HG02678 (cell line): ENCODE measurements around the gene MAP1LC3A.

Source experiments
- ATAC-seq: cut with Tn5 transposase; IDR thresholded peaks from one replicate; pipeline ENCODE4 v1.9.1; 2021; ENCODE audit warnings: mild to moderate bottlenecking, moderate library complexity; ENCODE audit not compliant: unreplicated experiment

Gene MAP1LC3A

DNA sequence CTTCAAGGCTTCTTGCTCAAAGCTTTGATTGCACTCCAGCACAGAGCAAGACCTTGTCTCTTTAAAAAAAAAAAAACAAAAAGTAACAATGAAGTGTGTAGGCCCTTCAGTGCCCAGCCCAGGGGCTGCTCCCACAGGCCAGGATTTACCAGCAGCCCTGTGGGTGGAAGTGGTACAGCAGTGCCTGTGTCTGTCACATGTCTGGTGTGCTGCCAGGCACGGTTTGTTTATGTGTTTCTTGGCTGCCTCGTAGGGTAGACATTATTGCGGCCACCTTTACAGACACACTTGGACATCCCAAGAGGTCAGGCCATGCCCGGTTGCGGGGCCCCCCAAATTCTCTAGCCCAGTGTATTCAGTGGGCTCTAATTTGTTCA, 29.6 kb upstream of the MAP1LC3A start:
- ATAC-seq: no peak

DNA sequence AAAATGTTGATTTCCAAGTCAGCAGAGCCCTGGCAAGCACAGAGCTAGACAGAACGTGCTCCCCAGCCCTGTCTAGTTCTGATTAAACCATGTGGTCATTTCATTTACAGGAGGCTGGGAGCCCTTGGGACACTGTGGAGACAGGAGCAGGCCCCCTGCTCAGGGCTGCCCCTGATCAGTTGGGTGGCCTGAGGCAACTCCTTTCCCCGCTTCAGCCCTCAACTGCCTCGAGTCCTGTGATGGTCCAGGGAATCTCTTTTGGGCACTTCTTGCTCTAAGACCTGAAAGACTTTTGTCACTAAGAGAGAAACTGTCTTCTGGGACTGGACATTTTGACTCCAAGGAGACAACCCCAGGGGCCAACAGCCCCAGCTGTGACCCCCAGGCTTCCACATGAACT, 28.8 kb upstream of the MAP1LC3A start:
- no peak for ATAC-seq

DNA sequence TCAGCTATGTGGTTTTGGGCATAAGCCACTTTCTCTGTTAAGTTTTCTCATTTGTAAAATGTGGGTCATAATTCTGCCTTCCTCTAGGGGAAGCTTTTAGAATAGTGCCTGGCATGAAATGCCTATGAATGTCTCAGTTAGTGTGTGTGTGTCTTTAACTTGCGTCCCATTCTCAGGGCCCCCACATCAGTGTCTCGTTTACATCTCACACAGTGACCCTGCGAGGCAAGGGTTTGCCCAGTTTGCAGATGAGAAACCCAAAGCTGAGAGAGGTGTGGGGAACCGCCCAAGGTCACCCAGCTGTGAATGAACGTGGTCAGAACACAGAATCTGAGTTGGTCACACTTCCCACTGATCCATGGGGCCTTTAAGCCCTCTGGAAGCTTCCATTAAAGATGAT, 28.2 kb upstream of the MAP1LC3A start:
- no peak for ATAC-seq

DNA sequence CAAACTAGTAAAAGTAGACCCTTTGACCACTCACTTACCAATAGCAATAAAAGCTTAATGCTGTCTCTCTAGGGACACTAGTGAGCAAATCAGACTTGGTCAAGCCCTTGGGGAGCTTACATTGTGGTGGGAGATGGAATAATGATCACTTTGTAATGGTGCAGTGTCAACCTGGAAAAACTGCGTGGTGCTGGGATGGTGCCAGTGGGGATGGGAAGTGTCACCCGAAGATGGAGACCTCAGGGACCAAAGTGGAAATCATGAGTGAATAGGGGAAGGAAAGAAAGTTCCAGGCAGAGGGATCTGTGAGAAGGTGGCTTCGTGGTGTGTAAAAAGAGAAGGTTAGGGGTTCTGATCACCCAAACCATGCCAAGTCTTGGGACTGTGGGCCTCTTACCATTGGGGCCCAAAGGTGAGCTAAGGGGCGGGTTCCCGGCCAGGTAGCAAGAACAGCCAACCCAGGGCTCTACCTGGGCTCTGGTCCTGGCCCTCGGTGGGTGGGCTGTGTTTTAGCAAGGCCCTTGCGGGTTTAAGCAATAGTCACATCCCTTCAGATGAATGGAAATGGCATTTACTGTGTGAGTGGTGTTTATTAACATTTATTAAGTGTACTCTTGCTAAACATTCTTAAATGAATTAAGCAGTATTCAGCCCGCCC, 26.8 kb upstream of the MAP1LC3A start:
- no peak for ATAC-seq

DNA sequence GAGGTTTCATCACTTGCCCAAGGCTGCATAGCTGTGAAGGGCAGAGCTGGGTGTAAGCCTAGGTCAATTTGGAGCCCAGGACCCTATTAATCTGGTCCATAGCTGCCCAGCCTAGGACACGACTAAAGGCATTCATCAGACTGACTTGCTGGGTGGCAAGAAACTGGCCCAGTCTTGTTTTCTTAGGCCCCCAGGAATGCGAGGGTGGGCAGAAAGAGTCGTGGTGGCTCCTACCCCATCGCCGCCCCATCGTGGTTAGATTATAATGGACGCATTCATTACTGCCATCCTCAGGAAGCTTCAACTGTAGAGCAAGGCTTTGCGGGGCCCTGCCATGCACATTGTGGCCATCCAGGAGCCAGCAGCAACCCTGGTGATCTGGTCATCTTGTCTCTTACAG, 26.2 kb upstream of the MAP1LC3A start:
- ATAC-seq: no peak

GRCh38 chr20:34532756-34533155, 25.8 kb upstream of the MAP1LC3A start:
- no peak for ATAC-seq

- no peak for ATAC-seq
Observed at GRCh38 chr20:34534391-34535165, 23.9 kb upstream of the MAP1LC3A start.

DNA sequence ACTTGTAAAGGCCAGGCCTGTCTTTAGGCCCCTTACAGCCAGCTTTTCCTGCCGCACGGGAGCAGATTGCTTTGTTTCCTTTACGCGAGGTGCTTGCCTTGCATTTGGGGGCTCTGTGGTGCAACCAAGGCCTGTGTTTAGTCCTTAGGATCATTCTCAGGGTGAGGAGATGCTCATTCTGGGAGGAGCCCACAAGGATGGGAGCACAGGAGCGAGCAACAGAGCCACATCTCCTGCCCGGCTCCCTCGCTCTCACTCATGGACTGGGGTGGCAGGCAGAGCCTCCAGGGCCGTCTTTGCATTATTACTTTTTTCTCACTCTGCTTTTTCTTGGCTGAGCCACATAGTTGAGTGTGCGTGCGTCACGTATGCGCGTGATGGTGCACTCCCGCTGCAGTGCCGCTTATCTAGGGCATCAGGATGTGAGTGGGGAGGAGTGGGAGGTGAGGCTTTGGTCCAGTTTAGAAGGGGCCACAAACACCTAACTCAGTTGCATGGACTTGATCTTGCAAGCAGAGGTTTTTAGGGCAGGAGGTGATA, 23.1 kb upstream of the MAP1LC3A start:
- ATAC-seq: no peak

DNA sequence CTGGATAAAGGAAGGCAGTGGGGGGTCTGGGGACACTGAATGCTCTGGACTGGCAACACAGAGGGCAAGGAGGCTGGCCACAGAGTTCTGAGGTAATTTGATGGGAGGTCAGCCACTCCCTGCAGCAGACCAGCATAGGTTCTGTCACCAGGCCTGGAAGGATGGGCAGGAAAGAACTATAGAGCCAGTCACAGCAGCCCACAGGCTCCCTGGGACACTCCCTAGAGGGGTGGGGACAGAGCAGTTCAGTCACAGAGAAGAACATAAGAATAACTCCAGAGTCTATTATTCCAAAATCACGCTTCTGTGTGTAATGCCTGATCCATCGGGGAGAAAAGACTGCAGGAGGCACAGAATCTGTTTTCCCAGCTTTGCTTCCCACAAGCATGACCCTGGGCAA, 22.7 kb upstream of the MAP1LC3A start:
- ATAC-seq: no peak

- ATAC-seq: no peak
Observed at GRCh38 chr20:34536798-34537394, 21.6 kb upstream of the MAP1LC3A start.

DNA sequence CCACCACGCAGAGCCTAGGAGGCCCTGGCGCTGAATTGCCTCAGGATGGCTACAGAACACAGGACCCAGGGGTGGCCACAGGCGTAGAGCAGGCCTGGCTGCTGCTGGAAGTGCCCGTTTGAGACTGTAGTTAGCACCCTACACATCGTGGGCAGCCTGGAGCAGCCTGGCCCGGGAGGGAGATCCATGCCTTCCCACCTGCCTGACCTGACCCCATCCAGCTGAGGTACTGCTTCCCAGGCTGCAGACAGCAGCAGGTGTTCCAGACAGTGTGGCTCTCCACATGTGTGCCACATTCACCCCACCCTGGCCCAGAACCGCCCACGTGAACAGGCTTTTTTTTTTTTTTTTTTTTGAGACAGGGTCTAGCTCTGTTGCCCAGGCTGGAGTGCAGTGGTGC, 20.9 kb upstream of the MAP1LC3A start:
- no peak for ATAC-seq

DNA sequence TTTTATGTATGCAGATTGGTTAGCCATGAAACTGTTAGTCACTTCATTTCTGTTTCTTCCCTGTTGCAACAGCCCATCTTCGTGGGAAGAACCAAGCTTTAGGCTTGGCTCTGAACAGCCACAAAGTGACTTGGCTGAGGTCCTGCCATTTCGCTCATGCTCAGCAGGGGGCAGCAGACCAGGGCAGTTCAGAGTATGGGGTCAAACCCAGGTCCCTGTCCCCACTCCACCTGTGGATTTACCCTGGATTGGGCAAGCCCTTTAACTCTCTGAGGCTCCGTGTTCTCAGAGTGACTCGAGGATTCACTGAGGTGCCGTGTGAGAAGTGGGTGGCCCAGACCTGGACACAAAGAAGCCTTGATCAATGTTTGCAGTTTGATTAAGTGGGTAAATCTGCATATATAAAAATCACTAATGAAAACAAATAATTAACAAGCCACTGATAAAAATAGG, 19.8 kb upstream of the MAP1LC3A start:
- ATAC-seq: no peak

- ATAC-seq: no peak
Observed at GRCh38 chr20:34539756-34540155, 18.8 kb upstream of the MAP1LC3A start.

DNA sequence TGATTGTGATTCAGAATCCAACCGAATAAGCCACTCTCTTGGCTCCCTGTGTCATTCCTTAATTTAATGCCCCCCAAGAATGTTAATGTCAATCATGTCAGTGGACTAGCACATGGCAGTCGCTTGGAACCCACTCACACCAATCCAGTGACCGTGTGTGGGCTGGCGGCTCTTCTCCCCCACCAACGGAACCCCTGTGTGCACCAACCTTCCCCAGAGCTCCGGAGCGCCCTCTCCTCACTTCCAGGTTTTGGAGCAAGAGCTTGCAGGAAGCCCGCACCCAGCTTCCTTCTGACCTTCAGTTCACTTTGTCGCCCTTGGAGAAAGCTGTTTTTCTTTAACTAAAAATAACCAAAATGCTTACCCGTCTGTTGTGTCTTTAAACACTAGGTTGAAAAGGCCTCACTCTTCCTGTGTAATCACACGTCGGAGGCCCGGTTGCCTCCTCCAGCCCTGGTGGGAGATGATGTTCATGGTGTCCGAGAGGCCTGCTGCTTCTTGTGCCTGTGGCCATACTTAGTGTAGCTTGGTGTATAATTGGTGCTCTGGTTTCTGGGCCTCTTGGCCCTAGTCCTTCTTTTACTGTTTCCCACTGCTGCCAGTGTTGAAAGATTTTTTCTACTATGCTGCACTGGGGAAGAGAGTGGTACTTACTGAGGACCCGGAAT, 17.8 kb upstream of the MAP1LC3A start:
- no peak for ATAC-seq

- no peak for ATAC-seq
Observed at GRCh38 chr20:34541264-34541901, 17.1 kb upstream of the MAP1LC3A start.

DNA sequence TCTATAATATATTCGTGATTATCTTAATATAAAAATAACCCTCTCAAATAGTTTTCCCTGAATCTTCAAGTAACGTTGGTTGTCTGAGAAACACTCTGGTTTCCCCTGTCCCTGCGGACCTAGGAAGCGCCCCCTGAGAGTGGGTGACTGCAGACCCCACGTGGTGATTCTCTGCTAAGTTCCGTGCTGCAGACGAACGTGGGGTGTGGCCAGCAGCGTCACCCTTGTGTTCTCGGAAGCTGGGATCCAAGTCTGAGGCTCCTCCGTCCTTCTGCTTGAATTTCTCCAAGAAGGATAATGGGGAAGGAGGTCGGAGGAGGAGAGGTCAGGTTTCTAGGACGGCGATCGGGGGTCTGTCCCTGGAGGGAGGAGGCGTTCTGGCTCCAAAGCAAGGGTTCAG, 16.6 kb upstream of the MAP1LC3A start:
- ATAC-seq: no peak

DNA sequence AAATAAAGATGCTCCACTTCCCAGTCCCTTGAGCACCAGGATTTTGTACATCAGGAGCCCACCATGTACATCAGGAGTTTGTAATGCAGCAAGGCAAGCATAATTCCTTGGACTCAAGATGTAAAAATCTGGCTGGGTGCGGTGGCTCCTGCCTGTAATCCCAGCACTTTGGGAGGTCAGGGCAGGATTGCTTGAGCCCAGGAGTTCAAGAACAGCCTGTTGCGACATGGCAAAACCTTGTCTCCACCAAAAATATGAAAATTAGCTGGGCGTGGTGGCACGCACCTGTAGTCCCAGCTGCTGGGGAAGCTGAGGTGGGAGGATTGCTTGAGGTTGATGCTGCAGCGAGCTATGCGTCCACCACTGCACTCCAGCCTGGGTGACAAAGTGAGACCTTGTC, 16.1 kb upstream of the MAP1LC3A start:
- ATAC-seq: no peak

DNA sequence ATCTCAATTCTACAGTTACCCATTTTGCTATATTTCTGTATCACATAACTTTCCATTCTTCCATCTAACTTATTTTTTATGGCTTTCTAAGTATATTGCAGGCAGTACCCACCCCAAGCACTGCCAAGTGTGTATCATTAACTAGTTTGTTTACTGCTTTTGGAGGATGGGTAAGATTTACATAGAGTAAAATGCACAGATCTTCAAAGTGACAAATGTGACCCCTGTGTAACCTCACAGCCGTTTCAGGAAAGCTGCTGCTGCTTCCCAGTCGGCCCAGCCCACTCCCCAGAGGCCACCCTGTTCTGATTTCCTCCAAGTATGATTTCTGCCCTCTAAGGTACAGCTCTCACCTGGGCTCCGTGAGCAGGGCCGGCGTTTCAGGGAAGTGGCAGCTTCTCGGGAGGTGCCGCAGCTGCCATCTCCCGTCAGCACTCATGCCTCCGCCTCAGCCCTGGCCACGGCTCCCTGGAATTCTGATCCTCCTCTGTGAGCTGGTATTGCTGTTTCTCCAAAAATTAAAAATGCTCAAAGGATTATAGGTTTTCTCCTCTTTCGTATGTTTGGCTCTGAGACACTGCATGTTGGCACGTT, 15.0 kb upstream of the MAP1LC3A start:
- no peak for ATAC-seq

- ATAC-seq: no peak
Observed at GRCh38 chr20:34544109-34544796, 14.3 kb upstream of the MAP1LC3A start.

- ATAC-seq: no peak
Observed at GRCh38 chr20:34546751-34547181, 11.8 kb upstream of the MAP1LC3A start.
